H1 (cell line): ENCODE data around the gene PXDC1. TPM values are rescaled to one million over a fixed set of nuclear protein-coding genes. Genes with fewer than 3 reads are reported as not detected.

Source experiments
- CTCF ChIA-PET: fragments of 300-600 bp; sonication (Branson Sonifier 250); formaldehyde crosslinking; loops from one replicate; lab custom pipeline; 2021; ENCODE audit not compliant: partially characterized antibody; lab: Charles Lee
- POLR2A ChIA-PET: fragments of 300-600 bp; sonication (Branson Sonifier 250); formaldehyde crosslinking; loops from one replicate; lab custom pipeline; 2021; ENCODE audit warnings: inconsistent platforms; ENCODE audit not compliant: partially characterized antibody; lab: Charles Lee
- DNase-seq, 2 experiments: peaks; one replicate each; pipeline versions ENCODE4 v3.0.0 to v3.0.0-alpha.2; 2010 to 2022; ENCODE audit warnings: low spot score in 2 of 2, low read depth in 1 of 2, mixed read lengths in 1 of 2
- FAIRE-seq: peaks from 2 replicates; lab custom pipeline; 2011; peaks lifted over from hg19 to GRCh38; lab: Jason Lieb, UNC
- H2AFZ ChIP-seq: 2 replicates; pipeline ENCODE4 v1.8.1; 2012; ENCODE audit warnings: low read length, inconsistent platforms
- H2AK5ac ChIP-seq: 2 replicates; pipeline ENCODE4 v1.6.1; 2013; ENCODE audit warnings: low read depth, low read length
- H2BK120ac ChIP-seq: replicated peaks from 2 replicates; pipeline ENCODE3; 2013; ENCODE audit warnings: low read depth, low read length, inconsistent platforms
- H2BK12ac ChIP-seq: 2 replicates; pipeline ENCODE4 v1.6.1; 2013; ENCODE audit warnings: low read depth, low read length
- H2BK15ac ChIP-seq: 2 replicates; pipeline ENCODE4 v1.6.1; 2013; ENCODE audit warnings: low read length
- H2BK20ac ChIP-seq: 2 replicates; pipeline ENCODE4 v1.6.1; 2013; ENCODE audit warnings: low read length
- H2BK5ac ChIP-seq: 2 replicates; pipeline ENCODE4 v1.6.1; 2013; ENCODE audit warnings: low read depth, low read length
- H3K14ac ChIP-seq: 2 replicates; pipeline ENCODE4 v1.6.1; 2013; ENCODE audit warnings: inconsistent platforms; ENCODE audit not compliant: insufficient read length
- H3K18ac ChIP-seq: 2 replicates; pipeline ENCODE4 v1.6.1; 2013; ENCODE audit warnings: low read length; ENCODE audit errors: extremely low read depth
- H3K23ac ChIP-seq: 2 replicates; pipeline ENCODE4 v1.6.1; 2013; ENCODE audit warnings: inconsistent platforms; ENCODE audit not compliant: insufficient read length
- H3K23me2 ChIP-seq: 2 replicates; pipeline ENCODE4 v1.6.1; 2013; ENCODE audit warnings: low read depth, low read length
- H3K27ac ChIP-seq: 2 replicates; pipeline ENCODE4 v1.6.1; 2011; ENCODE audit warnings: low read depth, low read length, inconsistent platforms
- H3K27me3 ChIP-seq, 4 experiments: replicated peaks in 1 of 4; 1 replicate in 1 of 4; 2 replicates in 3 of 4; pipeline versions ENCODE4 v1.6.1 to v1.8.1; 2011 to 2013; ENCODE audit warnings: low read length in 3 of 4, mild to moderate bottlenecking in 3 of 4, inconsistent platforms in 2 of 4, mixed read lengths in 2 of 4, moderate library complexity in 1 of 4; ENCODE audit not compliant: control insufficient read depth in 3 of 4, insufficient read depth in 3 of 4; ENCODE audit errors: extremely low read depth in 1 of 4
- H3K36me3 ChIP-seq, 4 experiments: 2 replicates each; pipeline versions ENCODE4 v1.6.1 to v1.8.1; 2011 to 2013; ENCODE audit warnings: mild to moderate bottlenecking in 4 of 4, low read length in 3 of 4, moderate library complexity in 2 of 4, control low read depth in 1 of 4, inconsistent platforms in 1 of 4; ENCODE audit not compliant: insufficient read depth in 4 of 4, control insufficient read depth in 2 of 4
- H3K4ac ChIP-seq: replicated peaks from 2 replicates; pipeline ENCODE3; 2013; ENCODE audit warnings: low read length, low read depth, mixed read lengths, inconsistent platforms; ENCODE audit not compliant: insufficient read length
- H3K4me1 ChIP-seq, 4 experiments: replicated peaks in 1 of 4; 1 replicate in 1 of 4; 2 replicates in 3 of 4; pipeline versions ENCODE4 v1.6.1 to v1.8.1; 2011 to 2013; ENCODE audit warnings: low read length in 3 of 4, inconsistent platforms in 2 of 4, mixed read lengths in 1 of 4; ENCODE audit not compliant: insufficient read depth in 4 of 4, control insufficient read depth in 3 of 4
- H3K4me2 ChIP-seq, 2 experiments: 2 replicates each; pipeline versions ENCODE4 v1.6.1 to v1.8.1; 2011 to 2013; ENCODE audit warnings: low read depth in 2 of 2, low read length in 2 of 2, control low read depth in 1 of 2, inconsistent platforms in 1 of 2, mild to moderate bottlenecking in 1 of 2; ENCODE audit not compliant: insufficient read depth in 1 of 2
- H3K4me3 ChIP-seq, 4 experiments: fragments of 200-600, 300-600 bp in 1 of 4; sonication (generic), shearing (Covaris generic), sonication (Bioruptor Twin) in 1 of 4; 2 replicates each; pipeline versions ENCODE4 v1.5.1 to v1.8.1; 2011 to 2016; ENCODE audit warnings: low read length in 4 of 4, low read depth in 3 of 4, control low read depth in 2 of 4, inconsistent platforms in 2 of 4, mild to moderate bottlenecking in 2 of 4, mixed read lengths in 1 of 4, moderate library complexity in 1 of 4; ENCODE audit not compliant: insufficient read depth in 2 of 4; ENCODE audit errors: extremely low read depth in 1 of 4
- H3K56ac ChIP-seq: replicated peaks from 2 replicates; pipeline ENCODE3; 2013; ENCODE audit warnings: low read depth, mild to moderate bottlenecking, mixed read lengths, low read length, inconsistent platforms; ENCODE audit not compliant: insufficient read length
- H3K79me1 ChIP-seq: 2 replicates; pipeline ENCODE4 v1.6.1; 2013; ENCODE audit warnings: low read depth, low read length, control low read depth
- H3K79me2 ChIP-seq, 2 experiments: 2 replicates each; pipeline versions ENCODE4 v1.6.1 to v1.8.1; 2012 to 2013; ENCODE audit warnings: low read length in 2 of 2, mild to moderate bottlenecking in 2 of 2, inconsistent platforms in 1 of 2; ENCODE audit not compliant: insufficient read depth in 2 of 2, control insufficient read depth in 1 of 2
- H3K9ac ChIP-seq, 4 experiments: replicated peaks in 1 of 4; 1 replicate in 1 of 4; 2 replicates in 3 of 4; pipeline versions ENCODE4 v1.6.1 to v1.8.1; 2011 to 2013; ENCODE audit warnings: low read depth in 3 of 4, low read length in 3 of 4, control low read depth in 2 of 4, mild to moderate bottlenecking in 2 of 4, moderate library complexity in 2 of 4, inconsistent platforms in 1 of 4; ENCODE audit errors: extremely low read depth in 1 of 4
- H3K9me3 ChIP-seq, 2 experiments: 2 replicates each; pipeline versions ENCODE4 v1.6.1 to v1.8.1; 2012 to 2013; ENCODE audit warnings: mild to moderate bottlenecking in 2 of 2, moderate library complexity in 2 of 2, control low read depth in 1 of 2, inconsistent platforms in 1 of 2, low read depth in 1 of 2, low read length in 1 of 2, mixed read lengths in 1 of 2; ENCODE audit not compliant: insufficient read depth in 2 of 2
- H4K20me1 ChIP-seq, 2 experiments: replicated peaks in 1 of 2; 2 replicates each; pipeline versions ENCODE3 to v1.8.1; 2011 to 2013; ENCODE audit warnings: inconsistent platforms in 2 of 2, low read length in 2 of 2, mild to moderate bottlenecking in 1 of 2; ENCODE audit not compliant: insufficient read depth in 2 of 2, control insufficient read depth in 1 of 2
- H4K5ac ChIP-seq: 2 replicates; pipeline ENCODE4 v1.6.1; 2013; ENCODE audit warnings: low read length, low read depth, mixed read lengths, inconsistent platforms; ENCODE audit not compliant: insufficient read length
- H4K8ac ChIP-seq: 2 replicates; pipeline ENCODE4 v1.8.0; 2013; ENCODE audit warnings: mild to moderate bottlenecking, moderate library complexity, low read length, inconsistent platforms; ENCODE audit not compliant: insufficient read depth; ENCODE audit errors: extremely low read depth
- H4K91ac ChIP-seq: replicated peaks from 2 replicates; pipeline ENCODE3; 2013; ENCODE audit warnings: low read length, mixed read lengths, inconsistent platforms; ENCODE audit not compliant: insufficient read length
- BACH1 ChIP-seq: IDR thresholded peaks from 2 replicates; pipeline ENCODE4 v1.6.1; 2012; ENCODE audit warnings: low read length, improper control_type of control experiment
- CBX5 ChIP-seq: fragments of 300-800, 300-1000 bp; sonication (generic); IDR thresholded peaks from 2 replicates; pipeline ENCODE4 v1.7.1; 2016; ENCODE audit warnings: antibody characterized with exemption, low read length, low read depth
- HDAC2 ChIP-seq, 2 experiments: fragments of 300-600 bp in 1 of 2; sonication (generic) in 1 of 2; IDR thresholded peaks; 2 replicates each; pipeline ENCODE4 v1.6.1; 2011 to 2012; ENCODE audit warnings: low read depth in 2 of 2, low read length in 2 of 2, mild to moderate bottlenecking in 2 of 2, moderate library complexity in 2 of 2, borderline replicate concordance in 1 of 2, inconsistent platforms in 1 of 2
- KDM5A ChIP-seq: fragments of 200-600 bp; IDR thresholded peaks from 2 replicates; pipeline ENCODE4 v1.7.1; 2012; ENCODE audit warnings: mild to moderate bottlenecking, low read length, inconsistent platforms, mixed read lengths
- RXRA ChIP-seq: IDR thresholded peaks from 2 replicates; pipeline ENCODE4 v1.6.1; 2011; ENCODE audit warnings: low read depth, mild to moderate bottlenecking, low read length, moderate library complexity; ENCODE audit not compliant: insufficient read depth
- SRF ChIP-seq: IDR thresholded peaks from 2 replicates; pipeline ENCODE4 v1.6.1; 2011; ENCODE audit warnings: mild to moderate bottlenecking, low read depth, low read length, moderate library complexity
- TAF7 ChIP-seq: optimal IDR thresholded peaks from 2 replicates; pipeline ENCODE3; 2011; ENCODE audit warnings: low read depth, mild to moderate bottlenecking, inconsistent platforms, low read length, moderate library complexity, borderline replicate concordance
- TBP ChIP-seq: IDR thresholded peaks from 2 replicates; pipeline ENCODE4 v1.6.1; 2011; ENCODE audit warnings: low read depth, low read length, improper control_type of control experiment
- TEAD4 ChIP-seq: IDR thresholded peaks from 2 replicates; pipeline ENCODE4 v1.6.1; 2012; ENCODE audit warnings: low read depth, low read length, inconsistent platforms, mixed read lengths
- ZNF274 ChIP-seq: IDR thresholded peaks from 2 replicates; pipeline ENCODE4 v1.7.0; 2012; ENCODE audit warnings: low read length, borderline replicate concordance; ENCODE audit errors: extremely low read depth
- WGBS, 2 experiments: shearing (Covaris generic) in 1 of 2; methylation state at CpG; one replicate each; pipeline versions ENCODE4 v1.1.6 to v1.1.7; 2013 to 2015; ENCODE audit warnings: low lambda C conversion rate in 2 of 2, mixed read lengths in 2 of 2, inconsistent platforms in 1 of 2, low coverage in 1 of 2, missing lambda C conversion rate in 1 of 2; ENCODE audit not compliant: insufficient replicate concordance in 2 of 2, insufficient coverage in 1 of 2, insufficient read length in 1 of 2; ENCODE audit errors: extremely low coverage in 1 of 2, missing lambda C conversion rate in 1 of 2; 5-methylcytosine and 5-hydroxymethylcytosine counted together
- polyA plus RNA-seq, 7 experiments: library from polyadenylated mRNA; depleted of rRNA in 3 of 7; stranded (reverse) in 5 of 7; unstranded in 2 of 7; fragments of >200 nt in 5 of 7; fragments of 200-250 nt in 2 of 7; gene quantifications; 1 replicate in 5 of 7; 2 replicates in 1 of 7; 4 replicates in 1 of 7; pipeline versions ENCODE4 v1.2.1 to v1.2.3, GENCODE V29; 2011 to 2013; ENCODE audit warnings: missing spikeins in 2 of 7, mixed read lengths in 2 of 7
- total RNA-seq: library from RNA; stranded (reverse); fragmentation: NEBNext Ultra II Directional; extraction: Animal tissue kit (Norgen Biotek cat#: 25700); gene quantifications from 2 replicates; pipeline ENCODE4 v1.2.1, GENCODE V29; 2021
- TF ChIP-seq, protein P1 (sequence below): IDR thresholded peaks from 2 replicates; pipeline ENCODE4 v1.6.1; 2012; ENCODE audit warnings: inconsistent platforms

The PXDC1 gene
- total and polyA plus RNA-seq, 2 of the 8 experiments (the other 6 are each of a cell fraction or from before 2014, with no cell fraction given): 1.7 to 2.0 TPM

DNA sequence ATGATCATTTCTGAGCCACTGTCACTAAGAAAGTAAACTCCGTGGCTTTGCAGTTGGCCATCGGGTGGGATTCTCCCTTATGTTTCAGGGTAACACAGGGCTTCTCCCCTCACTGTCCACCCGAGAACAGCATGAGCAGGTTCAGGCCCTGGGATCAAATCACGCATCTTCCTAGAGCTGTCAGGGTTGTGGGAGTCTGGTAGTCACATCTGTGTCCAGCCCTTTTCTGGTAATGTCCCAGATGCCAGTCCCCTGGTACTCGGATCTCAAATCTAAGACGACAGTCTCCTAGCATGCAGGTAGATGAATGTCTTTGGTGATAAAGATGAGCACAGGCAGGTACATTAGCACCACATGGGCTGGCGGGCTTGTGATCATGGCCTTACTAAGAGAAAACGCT is 4.8 kb downstream of the PXDC1 start:
- Histone ChIP-seq H2AK5ac (no peak overlapping the region), H3K18ac (no peak overlapping the region), H2BK12ac (no peak overlapping the region), H2BK20ac (no peak overlapping the region), H3K4me1 (peaks cover 0 to 14% (median 5%) of the 10 kb centered on the region in 4 experiments; a peak in 5 of 7 replicates), H2BK15ac (no peak overlapping the region), H3K9ac (no peak overlapping the region), H3K79me1 (no peaks in the 10 kb centered on the region), H3K14ac (no peak overlapping the region), H3K36me3 (no peaks in the 10 kb centered on the region), H3K23ac (no peak overlapping the region), H3K27ac (no peak overlapping the region), H3K23me2 (peaks cover 12% of the 10 kb centered on the region; the same call in 1 of the 2 replicates), H3K56ac (no peak overlapping the region), H4K5ac (no peak overlapping the region), H4K91ac (no peak overlapping the region), H3K4me2 (no peak overlapping the region), H3K79me2 (no peaks in the 10 kb centered on the region), H4K8ac (no peak overlapping the region), H2BK5ac (peak overlapping the region; percentile 44; the same call in 1 of the 2 replicates), H3K4ac (no peak overlapping the region), H3K27me3 (peaks cover 9 to 28% (median 21%) of the 10 kb centered on the region in 4 experiments), H3K9me3 (no peaks in the 10 kb centered on the region), H4K20me1 (peaks cover 0 to 2% of the 10 kb centered on the region in 2 experiments), H2BK120ac (no peak overlapping the region), H3K4me3 (no peak overlapping the region), H2AFZ (no peak overlapping the region)
- 83% methylated on average over 8 of the region's 8 CpGs; no CpG with 5 or more reads in 1 of the 2 experiments for WGBS, 2 experiments
- DNase-seq (no peak), FAIRE-seq (no peak)
- CTCF ChIA-PET: interaction anchor here (0.8 to 8.8 kb wide), 17 partner anchors 9 to 243 kb away, joined by 3 to 82 read pairs (median 3); partner anchors contain the start of gene FAM50B
- TF ChIP-seq SRF (no peak), RXRA (no peak), TEAD4 (no peak), TBP (no peak), HDAC2 (IDR thresholded peaks at IDR 0.05; ENCODE audit: borderline replicate concordance in 1 of 2, low read depth in 2 of 2, low read length in 2 of 2) (no peak), ZNF274 (no peak), BACH1 (no peak), TAF7 (no peak), KDM5A (no peak), CBX5 (no peak)
- TF ChIP-seq, protein P1, sequence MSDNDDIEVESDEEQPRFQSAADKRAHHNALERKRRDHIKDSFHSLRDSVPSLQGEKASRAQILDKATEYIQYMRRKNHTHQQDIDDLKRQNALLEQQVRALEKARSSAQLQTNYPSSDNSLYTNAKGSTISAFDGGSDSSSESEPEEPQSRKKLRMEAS: no peak
- POLR2A ChIA-PET: interaction anchor here (0.6 kb wide), 1 partner anchor 285 kb away, joined by 3 read pairs; no protein-coding TSS in a partner anchor
